ENCODE results near the gene ADGRV1.

ADGRV1 gene

GRCh38 chr5:91025956-91026355 lies 467.4 kb downstream of the ADGRV1 start:
- H3K4me3 ChIP-seq (ENCODE audit: low read length) = no peak overlapping the region
- no peak for DNase-seq (ENCODE audit: low read depth)
- TF ChIP-seq CTCF (IDR thresholded peaks at IDR 0.05; ENCODE audit: insufficient read depth, low read depth, low read length, missing control alignments) = no peak

GRCh38 chr5:91026466-91026865 lies 467.9 kb downstream of the ADGRV1 start:
- TF ChIP-seq CTCF (IDR thresholded peaks at IDR 0.05; ENCODE audit: insufficient read depth, low read depth, low read length, missing control alignments) = no peak
- no peak for DNase-seq (ENCODE audit: low read depth)
- H3K4me3 ChIP-seq (ENCODE audit: low read length) = no peak overlapping the region

- no peak for TF ChIP-seq CTCF (IDR thresholded peaks at IDR 0.05; ENCODE audit: insufficient read depth, low read depth, low read length, missing control alignments)
- DNase-seq (ENCODE audit: low read depth) = peak; percentile 9
- H3K4me3 ChIP-seq (ENCODE audit: low read length) = no peak overlapping the region
These were observed 469.0 kb downstream of the ADGRV1 start for GRCh38 chr5:91027405-91028139.

GRCh38 chr5:91028499-91028956 lies 469.9 kb downstream of the ADGRV1 start:
- no peak for TF ChIP-seq CTCF (IDR thresholded peaks at IDR 0.05; ENCODE audit: insufficient read depth, low read depth, low read length, missing control alignments)
- H3K4me3 ChIP-seq (ENCODE audit: low read length) = no peak overlapping the region
- no peak for DNase-seq (ENCODE audit: low read depth)

GRCh38 chr5:91030521-91031401 lies 472.2 kb downstream of the ADGRV1 start:
- H3K4me3 ChIP-seq (ENCODE audit: low read length) = no peak overlapping the region
- TF ChIP-seq CTCF (IDR thresholded peaks at IDR 0.05; ENCODE audit: insufficient read depth, low read depth, low read length, missing control alignments) = no peak
- DNase-seq (ENCODE audit: low read depth) = peak; percentile 14

- peak; percentile 20 for DNase-seq (ENCODE audit: low read depth)
- no peak overlapping the region for H3K4me3 ChIP-seq (ENCODE audit: low read length)
- TF ChIP-seq CTCF (IDR thresholded peaks at IDR 0.05; ENCODE audit: insufficient read depth, low read depth, low read length, missing control alignments) = no peak
These were observed 472.8 kb downstream of the ADGRV1 start for GRCh38 chr5:91031402-91031752.

Measured in epithelial cell of esophagus (primary cell).